Amniotic stem cell (primary cell): ENCODE measurements around the gene SORCS1.
"Not testable (repeated sequence)": the region's sequence is repeated elsewhere in the genome, so short reads cannot be mapped to it uniquely, and the experiment has no call there.

Source experiments
- DNase-seq: peaks from one replicate; lab custom pipeline; 2025; lab: John Stamatoyannopoulos, UW

The SORCS1 gene

GRCh38 chr10:107051769-107052168 is 112.7 kb downstream of the SORCS1 start:
- no peak for DNase-seq

- DNase-seq: no peak
These were observed 121.0 kb downstream of the SORCS1 start for GRCh38 chr10:107043461-107043860.

- DNase-seq: no peak
These were observed 127.0 kb downstream of the SORCS1 start for GRCh38 chr10:107037192-107038122.

- DNase-seq: no peak
These were observed 130.6 kb downstream of the SORCS1 start for GRCh38 chr10:107033799-107034422.

- DNase-seq: no peak
These were observed 131.7 kb downstream of the SORCS1 start for GRCh38 chr10:107032700-107033401.

- no peak for DNase-seq
These were observed 132.4 kb downstream of the SORCS1 start for GRCh38 chr10:107031931-107032699.

GRCh38 chr10:107028236-107028635 is 136.3 kb downstream of the SORCS1 start:
- DNase-seq: no peak

GRCh38 chr10:107025676-107026075 is 138.8 kb downstream of the SORCS1 start:
- no peak for DNase-seq

- DNase-seq: not testable (repeated sequence)
These were observed 140.5 kb downstream of the SORCS1 start for GRCh38 chr10:107024033-107024432.

- no peak for DNase-seq
These were observed 141.7 kb downstream of the SORCS1 start for GRCh38 chr10:107022600-107023354.

- DNase-seq: no peak
These were observed 145.4 kb downstream of the SORCS1 start for GRCh38 chr10:107019154-107019553.

- no peak for DNase-seq
These were observed 151.1 kb downstream of the SORCS1 start for GRCh38 chr10:107013258-107014006.

GRCh38 chr10:107011992-107012391 is 152.5 kb downstream of the SORCS1 start:
- DNase-seq: no peak

- DNase-seq: no peak
These were observed 153.4 kb downstream of the SORCS1 start for GRCh38 chr10:107011105-107011504.

GRCh38 chr10:107010531-107010930 is 154.0 kb downstream of the SORCS1 start:
- no peak for DNase-seq

- no peak for DNase-seq
These were observed 160.1 kb downstream of the SORCS1 start for GRCh38 chr10:107004362-107004761.

- no peak for DNase-seq
These were observed 162.4 kb downstream of the SORCS1 start for GRCh38 chr10:107002068-107002467.

- DNase-seq: no peak
These were observed 165.3 kb downstream of the SORCS1 start for GRCh38 chr10:106999118-106999707.

- no peak for DNase-seq
These were observed 166.8 kb downstream of the SORCS1 start for GRCh38 chr10:106997721-106998120.

GRCh38 chr10:106996510-106996909 is 168.0 kb downstream of the SORCS1 start:
- no peak for DNase-seq
